ENCODE data around the gene APH1B. TPM values are rescaled to one million over a fixed set of nuclear protein-coding genes. Genes with fewer than 3 reads are reported as not detected.
A peak's percentile ranks its signal among the peaks of the same experiment; 100 is the strongest.

The APH1B gene
- total RNA-seq, 4 donors from 2014 or later: 22.9 to 35.3 (median 27.8) TPM

- 4 to 5% methylated on average over 17 of the region's 17 CpGs for WGBS, 2 donors
- no peak for TF ChIP-seq CTCF (IDR thresholded peaks at IDR 0.05)
- no peak for TF ChIP-seq POLR2A (IDR thresholded peaks at IDR 0.05)
- H3K27ac ChIP-seq: peak overlapping the region; percentile 90 to 94 (median 91)
- no peaks in the 10 kb centered on the region for H3K27me3 ChIP-seq
- intact Hi-C loops (cut with DNase I): loop anchor here (10.0 kb wide), 1 partner anchor 93 kb away; the partner anchor contains the start of gene RAB8B
- H3K4me3 ChIP-seq (replicated peaks in 1 of 3): peak overlapping the region; percentile 22 to 97 (median 74)
- peak; percentile 49 to 54 for DNase-seq
- H3K36me3 ChIP-seq: peaks cover 0 to 2% of the 10 kb centered on the region in 2 donors
- peaks cover 4 to 7% of the 10 kb centered on the region in 2 donors for H3K4me1 ChIP-seq
- no peaks in the 10 kb centered on the region for H3K9me3 ChIP-seq
Observed at GRCh38 chr15:63277893-63278456, 570 bp downstream of the APH1B start.

GRCh38 chr15:63283126-63283525 is 5.7 kb downstream of the APH1B start:
- DNase-seq: no peak
- TF ChIP-seq POLR2A (IDR thresholded peaks at IDR 0.05): no peak
- no peak for TF ChIP-seq CTCF (IDR thresholded peaks at IDR 0.05)
- intact Hi-C loops (cut with DNase I): no loop called here
- peaks cover 6 to 8% of the 10 kb centered on the region in 2 donors for H3K36me3 ChIP-seq
- H3K9me3 ChIP-seq: no peaks in the 10 kb centered on the region
- 84 to 90% methylated on average over 9 of the region's 9 CpGs for WGBS, 2 donors
- peaks cover 0 to 3% of the 10 kb centered on the region in 2 donors for H3K4me1 ChIP-seq
- peak overlapping the region in 1 of 3 donors; percentile 10 for H3K27ac ChIP-seq
- no peaks in the 10 kb centered on the region for H3K27me3 ChIP-seq
- no peak overlapping the region for H3K4me3 ChIP-seq (replicated peaks in 1 of 3)

GRCh38 chr15:63284335-63284734 is 6.9 kb downstream of the APH1B start:
- Histone ChIP-seq H3K27ac (no peak overlapping the region), H3K4me1 (no peaks in the 10 kb centered on the region), H3K4me3 (replicated peaks in 1 of 3) (no peak overlapping the region), H3K36me3 (peaks cover 6 to 8% of the 10 kb centered on the region in 2 donors), H3K27me3 (no peaks in the 10 kb centered on the region), H3K9me3 (no peaks in the 10 kb centered on the region)
- WGBS, 2 donors: 98% methylated on average over 5 to 6 of the region's 6 CpGs
- DNase-seq: no peak
- intact Hi-C loops (cut with DNase I): no loop called here
- no peak for TF ChIP-seq CTCF (IDR thresholded peaks at IDR 0.05)

GRCh38 chr15:63287109-63287508 is 9.7 kb downstream of the APH1B start:
- intact Hi-C loops (cut with DNase I): no loop called here
- Histone ChIP-seq H3K9me3 (no peaks in the 10 kb centered on the region), H3K4me1 (no peaks in the 10 kb centered on the region), H3K4me3 (replicated peaks in 1 of 3) (no peak overlapping the region), H3K27me3 (no peaks in the 10 kb centered on the region), H3K36me3 (peaks cover 6 to 8% of the 10 kb centered on the region in 2 donors), H3K27ac (no peak overlapping the region)
- TF ChIP-seq CTCF (IDR thresholded peaks at IDR 0.05) (no peak), POLR2A (IDR thresholded peaks at IDR 0.05) (no peak)
- WGBS, 2 donors: 82 to 91% methylated on average over 2 of the region's 2 CpGs
- DNase-seq: no peak

- no peak overlapping the region for H3K27ac ChIP-seq
- 73 to 79% methylated on average over 1 of the region's 1 CpG for WGBS, 2 donors
- no peak for TF ChIP-seq POLR2A (IDR thresholded peaks at IDR 0.05)
- TF ChIP-seq CTCF (IDR thresholded peaks at IDR 0.05): no peak
- DNase-seq: no peak
- intact Hi-C loops (cut with DNase I): no loop called here
- H3K27me3 ChIP-seq: no peaks in the 10 kb centered on the region
- H3K4me3 ChIP-seq (replicated peaks in 1 of 3): no peak overlapping the region
- H3K36me3 ChIP-seq: peaks cover 5 to 6% of the 10 kb centered on the region in 2 donors
- peaks cover 0 to 2% of the 10 kb centered on the region in 2 donors for H3K4me1 ChIP-seq
- H3K9me3 ChIP-seq: no peaks in the 10 kb centered on the region
Observed at GRCh38 chr15:63288342-63288741, 10.9 kb downstream of the APH1B start.

All from thyroid gland (tissue), 4 donors.